Testis (tissue), 3 donors: Measurements from ENCODE around the gene SP2. TPM values are rescaled to one million over a fixed set of nuclear protein-coding genes. Genes with fewer than 3 reads are reported as not detected.

ENCODE experiments used
- DNase-seq: peaks from one replicate; pipeline ENCODE4 v3.0.0-alpha.2; 2019
- H3K27ac ChIP-seq, 2 donors: fragments of 200-600 bp; sonication (generic); one replicate each; pipeline ENCODE4 v1.5.1; 2019
- H3K27me3 ChIP-seq: fragments of 200-600 bp; sonication (generic); one replicate; pipeline ENCODE4 v1.5.1; 2019
- H3K36me3 ChIP-seq: fragments of 200-600 bp; sonication (generic); one replicate; pipeline ENCODE4 v1.5.1; 2017; ENCODE audit warnings: low read depth; ENCODE audit errors: missing control alignments
- H3K4me1 ChIP-seq: fragments of 200-600 bp; sonication (generic); one replicate; pipeline ENCODE4 v1.5.1; 2019
- H3K4me3 ChIP-seq, 2 donors: fragments of 200-600 bp; sonication (generic); one replicate each; pipeline ENCODE4 v1.5.1; 2017 to 2019
- H3K9me3 ChIP-seq: fragments of 200-600 bp; sonication (generic); one replicate; pipeline ENCODE4 v1.5.1; 2017
- CTCF ChIP-seq, 3 experiments: fragments of 450-650 bp in 2 of 3; fragments of 200-600 bp in 1 of 3; sonication (generic) in 1 of 3; IDR thresholded peaks; one replicate each; pipeline ENCODE4 v1.5.1; 2016 to 2019; ENCODE audit warnings: antibody characterized with exemption in 3 of 3, mild to moderate bottlenecking in 2 of 3, moderate library complexity in 1 of 3
- POLR2A ChIP-seq: fragments of 450-650 bp; IDR thresholded peaks from one replicate; pipeline ENCODE4 v1.6.1; 2017; ENCODE audit warnings: antibody characterized with exemption, mild to moderate bottlenecking, moderate library complexity
- WGBS, 2 donors: methylation state at CpG; one replicate each; pipeline ENCODE4 v1.1.5; 2018; 5-methylcytosine and 5-hydroxymethylcytosine counted together
- intact Hi-C: fragments of 100-400 bp; cut with DNase I; formaldehyde crosslinking; loops from one replicate; pipeline ENCODE4 v1.15.1; 2023; ENCODE audit warnings: low total_unique reads
- polyA plus RNA-seq: library from polyadenylated mRNA; stranded (reverse); fragments of 350-450 nt; fragmentation: Illumina TruSeq; extraction: RNeasy Lipid Tissue Mini Kit (QIAGEN cat#74804); gene quantifications from one replicate; pipeline ENCODE4 v1.2.3, GENCODE V29; 2014; ENCODE audit warnings: low read depth, low replicate concordance; ENCODE audit not compliant: insufficient read depth
- total RNA-seq, 2 donors: library from RNA; depleted of rRNA; stranded (reverse); fragments of >200 nt; gene quantifications; one replicate each; pipeline ENCODE4 v1.2.3, GENCODE V29; 2016

The SP2 gene
- total and polyA plus RNA-seq, 3 donors from 2014 or later, result 18.9 to 35.0 (median 23.5) TPM

- DNase-seq, result peak; percentile 52
- WGBS, 2 donors, result 81 to 86% methylated on average over 17 to 23 of the region's 23 CpGs
These were observed 29.0 kb downstream of the SP2 start for GRCh38 chr17:47924785-47925677.

DNA sequence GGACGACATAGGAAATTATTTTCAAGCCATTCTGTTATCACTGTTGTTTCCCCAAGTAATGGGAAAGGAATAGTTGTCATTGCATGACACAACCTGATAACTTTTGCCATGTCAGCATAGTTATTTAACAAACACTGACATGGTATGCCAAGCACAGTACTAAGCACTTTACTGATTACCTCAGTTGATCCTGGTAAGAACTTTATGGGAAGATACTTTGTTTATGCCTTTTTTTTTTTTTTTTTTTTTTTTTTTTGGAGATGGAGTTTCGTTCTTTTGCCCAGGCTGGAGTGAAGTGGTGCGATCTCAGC is 29.6 kb downstream of the SP2 start:
- H3K9me3 ChIP-seq, result no peaks in the 10 kb centered on the region
- H3K4me3 ChIP-seq, result no peak overlapping the region
- no peaks in the 10 kb centered on the region for H3K36me3 ChIP-seq
- H3K27me3 ChIP-seq, result no peaks in the 10 kb centered on the region
- TF ChIP-seq POLR2A, result no peak
- TF ChIP-seq CTCF (IDR thresholded peaks at IDR 0.05), result no peak
- no peak for DNase-seq
- no peak overlapping the region for H3K27ac ChIP-seq
- 76 to 79% methylated on average over 2 to 3 of the region's 3 CpGs for WGBS, 2 donors
- H3K4me1 ChIP-seq, result peaks cover 8% of the 10 kb centered on the region
- intact Hi-C loops, result no loop called here

More at GRCh38 chr17:47924785-47925677, 29.0 kb downstream of the SP2 start:
- H3K4me3 ChIP-seq, result no peak overlapping the region
- no peak overlapping the region for H3K27ac ChIP-seq
- intact Hi-C loops, result no loop called here
- H3K9me3 ChIP-seq, result no peaks in the 10 kb centered on the region
- no peaks in the 10 kb centered on the region for H3K27me3 ChIP-seq
- TF ChIP-seq POLR2A (no peak), CTCF (IDR thresholded peaks at IDR 0.05) (no peak)
- H3K36me3 ChIP-seq, result no peaks in the 10 kb centered on the region
- peaks cover 8% of the 10 kb centered on the region for H3K4me1 ChIP-seq

DNA sequence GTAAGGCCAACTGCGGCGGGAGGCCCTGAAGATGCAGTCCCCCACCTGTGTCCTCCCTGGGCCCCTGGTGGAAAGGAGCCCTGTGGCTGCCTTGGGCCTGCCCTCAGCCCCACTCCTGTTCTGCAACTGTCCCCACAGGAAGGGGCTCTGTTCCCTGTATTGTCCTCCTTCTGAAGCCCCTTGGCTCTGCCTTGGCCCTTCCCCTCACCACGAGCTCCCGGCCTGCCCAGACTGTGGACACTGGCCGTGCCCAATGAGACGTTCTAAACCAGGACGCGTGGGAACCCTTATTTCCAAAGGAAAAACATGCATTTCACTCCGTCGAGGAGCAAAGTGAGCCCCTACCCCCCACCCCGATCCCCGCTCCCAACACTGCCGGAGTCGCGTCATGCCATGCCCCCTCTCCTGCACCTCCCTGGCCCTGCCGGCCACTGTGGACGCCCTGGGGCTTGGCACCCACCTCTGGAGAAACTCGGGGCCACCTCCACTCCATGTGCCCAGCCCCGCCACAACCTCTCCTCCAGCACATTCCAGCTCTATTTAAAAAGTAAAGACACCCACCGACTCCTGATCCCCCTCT is 31.9 kb downstream of the SP2 start:
- no peak for DNase-seq
- Histone ChIP-seq H3K4me1 (peaks cover 8% of the 10 kb centered on the region), H3K27ac (no peak overlapping the region), H3K27me3 (no peaks in the 10 kb centered on the region), H3K36me3 (no peaks in the 10 kb centered on the region), H3K4me3 (no peak overlapping the region), H3K9me3 (no peaks in the 10 kb centered on the region)
- whole genome bisulfite sequencing, 2 donors, result 92 to 95% methylated on average over 11 to 20 of the region's 20 CpGs
- intact Hi-C loops, result no loop called here
- TF ChIP-seq POLR2A (no peak), CTCF (IDR thresholded peaks at IDR 0.05) (no peak)

DNA sequence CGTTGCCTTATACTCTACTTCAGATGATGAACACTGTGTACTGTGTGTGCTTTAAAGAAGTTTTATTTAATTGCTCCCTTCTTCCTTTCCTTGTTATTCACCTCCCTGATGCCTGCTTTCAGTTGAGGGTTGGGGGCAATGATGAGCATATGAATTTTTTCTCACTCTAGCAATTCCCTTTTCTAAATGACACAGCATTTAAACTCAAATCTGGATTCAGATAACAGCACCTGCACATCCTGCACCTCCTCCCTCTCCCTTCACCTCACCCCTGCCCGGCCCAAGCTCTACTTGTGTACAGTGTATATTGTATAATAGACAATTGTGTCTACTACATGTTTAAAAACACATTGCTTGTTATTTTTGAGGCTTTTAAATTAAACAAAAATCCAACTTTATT is 32.4 kb downstream of the SP2 start:
- Histone ChIP-seq H3K27ac (no peak overlapping the region), H3K4me1 (peaks cover 8% of the 10 kb centered on the region), H3K36me3 (no peaks in the 10 kb centered on the region), H3K9me3 (no peaks in the 10 kb centered on the region), H3K27me3 (no peaks in the 10 kb centered on the region), H3K4me3 (no peak overlapping the region)
- TF ChIP-seq CTCF (IDR thresholded peaks at IDR 0.05), result no peak
- TF ChIP-seq POLR2A, result no peak
- intact Hi-C loops, result no loop called here
- no peak for DNase-seq
- WGBS, 2 donors, result 58 to 71% methylated on average over 2 of the region's 2 CpGs
